Measurements from ENCODE around the gene TPSD1.
"Not testable (repeated sequence)": the region's sequence is repeated elsewhere in the genome, so short reads cannot be mapped to it uniquely, and the experiment has no call there.

GRCh38 chr16:1243363-1243762, 12.5 kb upstream of the TPSD1 start:
- not testable (repeated sequence) for TF ChIP-seq CTCF (conservative IDR thresholded peaks at IDR 0.05); EZH2 (IDR thresholded peaks at IDR 0.05; ENCODE audit: low read depth)
